Measurements from ENCODE around the gene CNPY1.
"Not testable (repeated sequence)": the region's sequence is repeated elsewhere in the genome, so short reads cannot be mapped to it uniquely, and the experiment has no call there.

Gene CNPY1

DNA sequence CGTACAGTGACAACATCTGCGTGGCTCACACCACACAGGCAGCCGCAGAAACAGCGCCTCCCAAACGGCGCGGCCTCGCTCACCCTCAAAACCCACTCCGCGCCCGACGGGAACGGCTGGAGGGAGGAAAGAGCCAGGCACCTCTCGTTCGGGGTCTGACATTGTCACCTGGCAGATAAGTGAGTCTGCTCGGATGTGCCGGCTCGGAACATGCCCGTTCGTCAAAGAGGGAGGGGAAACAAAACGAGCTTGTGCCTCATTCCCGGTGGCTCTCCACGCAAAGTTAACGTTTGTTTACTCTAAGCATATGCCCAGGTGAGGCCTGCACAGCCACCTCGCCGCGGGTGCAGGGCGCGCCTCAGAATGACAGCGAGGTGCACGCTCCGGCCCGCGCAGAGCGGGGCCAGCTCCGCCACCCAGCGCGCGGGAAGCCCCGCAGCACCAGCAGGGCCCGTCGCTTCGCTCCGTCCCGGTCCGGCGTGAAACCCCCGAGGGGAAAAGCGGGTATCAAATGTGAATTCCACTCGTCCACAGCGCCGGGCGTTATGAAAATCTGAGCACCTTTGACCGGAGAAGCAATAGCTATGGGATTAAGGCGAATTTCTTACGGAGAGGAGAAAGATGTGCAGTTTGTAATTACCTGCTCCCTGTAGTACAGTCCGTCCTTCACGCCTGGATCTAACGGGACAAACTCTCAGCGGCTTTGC lies 13.1 kb downstream of the CNPY1 start:
- DNase-seq (ENCODE audit: low read depth, low spot score), result no peak

DNA sequence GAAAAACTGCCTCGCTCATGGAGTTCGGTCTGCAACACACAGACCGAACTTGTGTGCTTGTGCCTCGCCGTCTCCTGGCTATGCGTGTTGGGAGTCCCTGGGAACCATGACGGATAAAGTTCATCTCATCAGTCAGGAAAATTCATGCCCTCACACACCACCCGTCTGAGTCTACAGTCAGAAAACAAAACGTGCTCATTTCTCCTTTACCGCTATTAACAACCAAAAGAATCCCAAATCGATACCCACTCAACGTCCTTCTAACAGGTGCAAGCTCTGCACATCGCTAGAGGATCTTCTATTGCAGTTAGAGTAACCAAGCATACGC lies 13.6 kb downstream of the CNPY1 start:
- no peak for DNase-seq (ENCODE audit: low read depth, low spot score)

- DNase-seq (ENCODE audit: low read depth, low spot score), result no peak
Observed at GRCh38 chr7:155531681-155532080, 14.7 kb downstream of the CNPY1 start.

- DNase-seq (ENCODE audit: low read depth, low spot score), result no peak
Observed at GRCh38 chr7:155530601-155531000, 15.8 kb downstream of the CNPY1 start.

DNA sequence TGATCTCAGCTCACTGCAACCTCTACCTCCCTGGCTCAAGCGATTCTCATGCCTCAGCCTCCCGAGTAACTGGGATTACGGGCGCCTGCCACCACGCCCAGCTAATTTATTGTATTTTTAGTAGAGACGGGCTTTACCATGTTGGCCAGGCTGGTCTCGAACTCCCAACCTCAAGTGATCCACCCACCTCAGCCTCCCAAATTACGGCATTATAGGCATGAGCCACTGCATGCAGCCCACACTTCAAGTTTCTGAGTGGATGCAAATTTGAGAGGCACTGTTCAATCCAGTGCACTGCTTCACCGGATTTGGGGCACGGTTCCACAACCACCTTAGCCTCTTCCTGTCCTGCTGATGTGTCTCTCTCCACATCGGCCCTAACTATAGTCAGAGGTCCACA lies 16.5 kb downstream of the CNPY1 start:
- DNase-seq (ENCODE audit: low read depth, low spot score), result no peak

DNA sequence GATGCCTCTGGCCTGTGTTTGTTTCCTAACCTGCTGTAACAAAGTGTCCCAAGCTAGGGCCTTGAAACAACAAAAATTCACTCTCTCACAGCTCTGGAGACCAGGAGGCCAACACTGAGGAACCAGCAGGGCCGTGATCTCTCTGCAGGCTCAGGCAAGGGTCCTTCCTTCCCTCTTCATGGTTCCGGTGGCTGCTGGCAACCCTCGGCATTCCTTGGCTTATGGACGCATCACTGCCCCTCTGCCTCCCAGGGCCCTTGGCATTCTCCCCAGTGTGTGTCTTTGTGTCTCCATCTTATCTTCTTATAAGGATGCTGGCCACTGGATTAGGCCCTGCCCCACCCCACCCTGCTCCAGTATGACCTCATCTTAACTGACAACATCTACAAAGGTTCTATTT lies 17.0 kb downstream of the CNPY1 start:
- no peak for DNase-seq (ENCODE audit: low read depth, low spot score)

DNA sequence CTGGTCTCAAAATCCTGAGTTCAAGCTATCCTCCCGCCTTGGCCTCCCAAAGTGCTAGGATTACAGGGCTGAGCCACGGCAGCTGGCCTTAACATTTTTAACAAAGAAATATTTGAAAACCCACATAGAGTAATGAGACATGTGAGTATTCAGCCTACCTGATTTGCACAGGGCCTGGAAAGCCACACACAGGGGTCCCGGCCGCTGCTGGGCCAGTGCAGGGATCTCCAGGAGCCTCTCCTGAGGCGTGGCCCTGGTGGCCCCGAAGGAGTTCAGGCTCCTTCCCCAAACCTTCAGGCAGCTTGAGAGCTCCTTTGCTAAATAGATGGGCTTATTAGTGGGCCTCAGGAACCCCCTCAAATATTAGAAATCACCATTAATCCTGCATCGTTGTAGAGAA lies 18.7 kb downstream of the CNPY1 start:
- no peak for DNase-seq (ENCODE audit: low read depth, low spot score)

GRCh38 chr7:155526225-155526624 lies 20.1 kb downstream of the CNPY1 start:
- no peak for DNase-seq (ENCODE audit: low read depth, low spot score)

DNA sequence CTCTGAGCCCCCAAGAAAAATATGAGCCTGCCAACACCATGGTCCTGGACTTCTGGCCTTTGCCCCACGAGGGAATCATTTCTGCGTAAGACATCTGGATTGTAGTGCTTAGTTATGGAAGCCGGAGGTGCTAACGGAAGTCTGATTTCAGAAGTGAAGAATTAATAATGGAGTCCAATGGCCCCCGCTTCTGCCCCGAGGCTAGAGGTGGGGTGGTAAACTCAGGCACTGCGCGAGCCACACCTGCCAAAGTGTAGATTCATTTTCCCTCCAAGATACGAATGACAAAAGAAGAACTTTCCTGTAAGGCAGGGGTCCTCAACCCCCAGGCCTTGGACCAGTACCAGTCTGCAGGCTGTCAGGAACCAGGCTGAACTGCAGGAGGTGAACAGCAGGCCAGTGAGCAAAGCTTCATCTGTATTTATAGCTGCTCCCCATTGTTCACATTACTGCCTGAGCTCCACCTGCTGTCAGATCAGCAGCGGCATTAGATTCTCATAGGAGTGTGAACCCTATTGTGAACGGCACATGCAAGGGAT lies 22.3 kb downstream of the CNPY1 start:
- DNase-seq (ENCODE audit: low read depth, low spot score), result no peak

GRCh38 chr7:155523168-155523675 lies 23.1 kb downstream of the CNPY1 start:
- DNase-seq (ENCODE audit: low read depth, low spot score), result no peak

- DNase-seq (ENCODE audit: low read depth, low spot score), result no peak
Observed at GRCh38 chr7:155521743-155522398, 24.5 kb downstream of the CNPY1 start.

GRCh38 chr7:155521007-155521742 lies 25.2 kb downstream of the CNPY1 start:
- no peak for DNase-seq (ENCODE audit: low read depth, low spot score)

GRCh38 chr7:155520114-155520513 lies 26.2 kb downstream of the CNPY1 start:
- no peak for DNase-seq (ENCODE audit: low read depth, low spot score)

DNA sequence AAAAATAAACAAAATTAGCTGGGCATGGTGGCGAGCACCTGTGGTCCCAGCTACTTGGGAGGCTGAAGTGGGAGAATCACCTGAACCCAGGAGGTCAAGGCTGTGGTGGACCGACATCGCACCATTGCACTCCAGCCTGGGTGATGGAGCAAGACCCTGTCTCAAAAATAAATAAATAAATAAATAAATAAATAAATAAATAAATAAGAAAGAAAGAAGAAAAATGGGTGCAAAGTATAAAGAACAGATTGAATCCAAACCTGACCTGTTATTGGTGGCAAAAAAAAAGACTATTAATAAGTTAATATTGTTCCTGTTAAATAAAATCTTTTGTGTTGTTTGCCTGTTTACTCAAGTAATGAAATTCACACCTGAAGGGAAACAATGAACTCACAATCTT lies 27.0 kb downstream of the CNPY1 start:
- not testable (repeated sequence) for DNase-seq (ENCODE audit: low read depth, low spot score)

GRCh38 chr7:155518633-155519032 lies 27.7 kb downstream of the CNPY1 start:
- DNase-seq (ENCODE audit: low read depth, low spot score), result no peak

- no peak for DNase-seq (ENCODE audit: low read depth, low spot score)
Observed at GRCh38 chr7:155517969-155518368, 28.4 kb downstream of the CNPY1 start.

DNA sequence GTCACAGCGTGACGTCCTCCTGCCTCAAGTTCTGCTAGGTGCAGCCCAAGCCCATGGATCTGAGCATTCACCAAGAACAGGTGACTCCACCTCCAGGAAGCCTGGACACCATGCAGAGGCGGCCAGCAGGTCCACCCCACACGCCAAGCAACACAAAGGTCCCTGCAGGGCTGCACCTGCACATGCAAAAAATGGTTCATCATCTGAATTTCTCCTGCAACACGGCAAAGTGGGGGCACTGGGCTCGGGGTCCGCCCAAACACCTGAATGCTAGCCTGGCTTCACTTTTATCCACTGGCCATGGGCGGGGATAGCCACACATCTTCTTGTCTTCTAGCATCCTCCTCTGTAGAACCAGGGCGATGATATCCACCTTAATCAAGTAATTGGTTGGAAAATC lies 28.9 kb downstream of the CNPY1 start:
- no peak for DNase-seq (ENCODE audit: low read depth, low spot score)

- no peak for DNase-seq (ENCODE audit: low read depth, low spot score)
Observed at GRCh38 chr7:155516466-155516865, 29.9 kb downstream of the CNPY1 start.

DNA sequence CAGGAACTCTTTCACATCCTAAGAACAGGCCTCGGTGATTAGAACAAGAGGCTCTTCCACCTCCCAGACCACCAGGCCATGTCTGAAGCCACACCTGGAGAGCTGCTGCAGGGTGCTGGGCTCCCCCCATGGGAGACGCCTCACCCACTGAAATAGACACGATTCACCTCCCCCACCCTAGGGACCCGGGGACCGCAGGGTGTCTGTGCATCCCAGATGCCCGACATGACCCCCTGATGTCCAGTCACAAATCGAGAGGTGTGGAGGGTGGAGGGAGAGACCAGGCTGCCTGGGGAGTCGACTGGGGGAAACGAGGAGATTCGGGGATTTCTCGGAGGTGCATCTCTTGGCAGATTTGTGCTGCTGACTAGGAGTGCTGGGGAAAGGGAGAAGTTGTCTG lies 31.0 kb downstream of the CNPY1 start:
- no peak for DNase-seq (ENCODE audit: low read depth, low spot score)

DNA sequence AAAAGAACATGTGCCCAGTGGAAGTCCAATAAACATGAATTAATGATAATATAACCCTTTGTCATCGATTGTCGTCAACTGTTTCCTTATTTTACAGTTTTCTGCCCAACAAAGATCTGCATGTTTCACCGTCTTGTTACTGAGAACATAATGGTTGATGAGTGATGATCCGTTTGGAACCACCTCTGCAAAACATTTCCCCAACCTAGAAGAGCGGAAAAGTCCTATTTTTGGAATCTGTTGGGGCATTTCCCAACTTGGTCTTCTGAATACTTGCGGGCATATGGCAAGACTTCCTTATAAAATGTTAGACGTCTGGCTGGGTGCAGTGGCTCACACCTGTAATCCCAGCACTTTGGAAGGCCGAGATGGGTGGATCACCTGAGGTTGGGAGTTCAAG lies 32.1 kb downstream of the CNPY1 start:
- DNase-seq (ENCODE audit: low read depth, low spot score), result no peak

DNA sequence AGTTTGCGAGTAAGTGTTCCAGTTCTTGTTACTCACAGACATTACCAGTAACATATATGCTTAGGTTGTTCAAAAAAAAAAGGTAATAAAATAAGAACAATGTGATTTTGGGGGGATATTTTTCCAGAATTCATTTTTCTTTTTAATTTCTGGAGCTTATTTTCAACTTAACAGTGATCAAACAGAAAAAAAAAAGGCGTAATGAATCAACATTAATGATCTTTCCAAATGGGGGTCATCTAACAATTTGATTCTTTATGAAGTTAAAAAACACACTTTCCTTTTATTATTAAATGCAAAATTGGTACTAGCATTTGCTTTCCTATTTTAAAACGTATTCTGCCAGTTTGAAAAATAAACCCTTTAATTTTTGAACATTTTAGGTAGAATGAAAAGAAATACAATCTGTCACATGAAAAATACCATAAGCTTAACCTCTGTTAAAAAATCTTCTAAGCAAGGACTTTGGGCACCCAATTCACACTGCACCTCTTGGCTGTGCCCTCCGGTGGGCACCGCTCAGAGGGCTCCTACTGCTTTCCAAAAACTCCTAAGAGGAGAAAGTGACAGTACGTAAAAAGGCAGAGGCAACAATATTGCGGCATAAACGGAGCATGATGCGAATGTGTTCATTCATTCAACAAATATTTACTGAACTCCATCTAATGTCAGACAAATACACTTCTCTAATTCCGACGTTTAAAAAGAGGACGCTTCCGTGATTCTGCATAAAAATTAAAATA lies 32.6 kb downstream of the CNPY1 start:
- no peak for DNase-seq (ENCODE audit: low read depth, low spot score)
